ENCODE data around the gene C6orf62. TPM values are rescaled to one million over a fixed set of nuclear protein-coding genes. Genes with fewer than 3 reads are reported as not detected.
A peak's percentile ranks its signal among the peaks of the same experiment; 100 is the strongest.
"Not testable (repeated sequence)": the region's sequence is repeated elsewhere in the genome, so short reads cannot be mapped to it uniquely, and the experiment has no call there.

C6orf62 gene
- total RNA-seq, 2 experiments from 2014 or later = 42.3 to 77.4 TPM

DNA sequence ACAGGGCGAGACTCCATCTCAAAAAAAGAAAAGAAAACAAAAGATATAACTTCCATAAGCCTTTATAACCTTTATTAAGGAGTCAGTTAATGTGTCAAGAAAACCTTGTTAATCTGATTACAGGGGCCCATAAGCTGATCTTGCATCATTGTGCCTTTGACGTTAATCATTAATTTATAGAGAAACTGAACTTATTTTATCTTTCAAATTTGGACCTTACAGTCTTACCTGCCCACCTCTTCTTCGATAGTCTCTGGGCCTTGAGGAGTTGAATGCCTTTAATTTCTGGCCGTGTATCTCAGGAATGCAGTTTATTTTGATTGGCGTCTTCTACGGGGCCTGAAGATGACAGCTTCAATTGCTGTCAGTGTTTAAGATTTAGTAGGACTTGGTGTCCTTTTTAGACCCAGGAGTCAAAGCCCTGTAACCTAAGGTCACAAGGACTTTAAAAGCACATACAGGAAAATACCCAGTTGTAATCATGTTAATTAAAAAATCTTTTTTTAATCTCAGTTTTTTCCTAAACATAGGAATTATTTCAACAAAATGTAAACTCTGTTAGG is 46.3 kb downstream of the C6orf62 start:
- H3K27ac ChIP-seq (ENCODE audit: low read depth, low read length, poor library complexity, severe bottlenecking) = no peak overlapping the region
- no TSS peak for BruUV-seq (replicated peaks)
- no peak overlapping the region for H3K4me3 ChIP-seq (ENCODE audit: low read depth, low read length, poor library complexity, severe bottlenecking)
- no peaks in the 10 kb centered on the region for H4K20me1 ChIP-seq (ENCODE audit: insufficient read depth, low read length)
- TF ChIP-seq CTCF (conservative IDR thresholded peaks at IDR 0.05; ENCODE audit: low read length) (no peak), EZH2phosphoT487 (IDR thresholded peaks at IDR 0.05; ENCODE audit: borderline replicate concordance, low read depth, low read length) (no peak)
- no peak overlapping the region for H3K4me2 ChIP-seq (ENCODE audit: low read length)
- CTCF ChIA-PET (ENCODE audit: unreplicated experiment) = no interaction called here
- no peak for DNase-seq (ENCODE audit: low spot score)
- H3K9me3 ChIP-seq (ENCODE audit: low read length) = peaks cover 39% of the 10 kb centered on the region
- H3K79me2 ChIP-seq (ENCODE audit: insufficient read depth, low read depth, low read length) = no peaks in the 10 kb centered on the region
- H3K4me1 ChIP-seq (ENCODE audit: insufficient read depth, low read length, poor library complexity, severe bottlenecking) = peaks cover 4% of the 10 kb centered on the region
- H3K36me3 ChIP-seq (ENCODE audit: insufficient read depth, low read length) = peaks cover 3% of the 10 kb centered on the region; the same call in 1 of the 2 replicates
- intact Hi-C loops (cut with micrococcal nuclease; ENCODE audit: unreplicated experiment) = no loop called here
- no peaks in the 10 kb centered on the region for H3K9me2 ChIP-seq (ENCODE audit: insufficient read depth, low read length)
- H2AFZ ChIP-seq (ENCODE audit: low read length) = no peak overlapping the region
- POLR2A ChIA-PET = interaction anchor here (1.1 kb wide), 1 partner anchor 474 kb away, joined by 4 read pairs; no protein-coding TSS in a partner anchor

- H3K27ac ChIP-seq (ENCODE audit: low read depth, low read length, poor library complexity, severe bottlenecking); DNase-seq (ENCODE audit: low spot score); H3K36me3 ChIP-seq (ENCODE audit: insufficient read depth, low read length); POLR2A ChIA-PET; H3K79me2 ChIP-seq (ENCODE audit: insufficient read depth, low read depth, low read length); H3K4me3 ChIP-seq (ENCODE audit: low read depth, low read length, poor library complexity, severe bottlenecking); BruUV-seq (replicated peaks); intact Hi-C loops (cut with micrococcal nuclease; ENCODE audit: unreplicated experiment); CTCF ChIA-PET (ENCODE audit: unreplicated experiment); H3K9me2 ChIP-seq (ENCODE audit: insufficient read depth, low read length); H2AFZ ChIP-seq (ENCODE audit: low read length); H3K4me2 ChIP-seq (ENCODE audit: low read length); H3K4me1 ChIP-seq (ENCODE audit: insufficient read depth, low read length, poor library complexity, severe bottlenecking); H4K20me1 ChIP-seq (ENCODE audit: insufficient read depth, low read length): not testable (repeated sequence)
- H3K9me3 ChIP-seq (ENCODE audit: low read length) = peaks cover 39% of the 10 kb centered on the region
Observed at GRCh38 chr6:24671077-24671476, 47.9 kb downstream of the C6orf62 start.

- H3K27ac ChIP-seq (ENCODE audit: low read depth, low read length, poor library complexity, severe bottlenecking); H2AFZ ChIP-seq (ENCODE audit: low read length); intact Hi-C loops (cut with micrococcal nuclease; ENCODE audit: unreplicated experiment); H4K20me1 ChIP-seq (ENCODE audit: insufficient read depth, low read length); H3K9me2 ChIP-seq (ENCODE audit: insufficient read depth, low read length); H3K36me3 ChIP-seq (ENCODE audit: insufficient read depth, low read length); BruUV-seq (replicated peaks); POLR2A ChIA-PET; H3K4me3 ChIP-seq (ENCODE audit: low read depth, low read length, poor library complexity, severe bottlenecking); H3K4me2 ChIP-seq (ENCODE audit: low read length); CTCF ChIA-PET (ENCODE audit: unreplicated experiment); DNase-seq (ENCODE audit: low spot score): not testable (repeated sequence)
- H3K9me3 ChIP-seq (ENCODE audit: low read length) = peaks cover 39% of the 10 kb centered on the region
- H3K4me1 ChIP-seq (ENCODE audit: insufficient read depth, low read length, poor library complexity, severe bottlenecking) = peaks cover 11% of the 10 kb centered on the region
- peaks cover 11% of the 10 kb centered on the region for H3K79me2 ChIP-seq (ENCODE audit: insufficient read depth, low read depth, low read length)
Observed at GRCh38 chr6:24670492-24670891, 48.5 kb downstream of the C6orf62 start.

GRCh38 chr6:24668997-24669361 is 50.0 kb downstream of the C6orf62 start:
- H3K27ac ChIP-seq (ENCODE audit: low read depth, low read length, poor library complexity, severe bottlenecking) = no peak overlapping the region
- ChIA-PET POLR2A (no interaction called here), CTCF (ENCODE audit: unreplicated experiment) (no interaction called here)
- H3K4me3 ChIP-seq (ENCODE audit: low read depth, low read length, poor library complexity, severe bottlenecking) = no peak overlapping the region
- peaks cover 35% of the 10 kb centered on the region for H3K9me3 ChIP-seq (ENCODE audit: low read length)
- peaks cover 26% of the 10 kb centered on the region for H3K79me2 ChIP-seq (ENCODE audit: insufficient read depth, low read depth, low read length)
- no TSS peak for BruUV-seq (replicated peaks)
- H3K4me1 ChIP-seq (ENCODE audit: insufficient read depth, low read length, poor library complexity, severe bottlenecking) = peaks cover 25% of the 10 kb centered on the region
- no peak overlapping the region for H3K4me2 ChIP-seq (ENCODE audit: low read length)
- no peaks in the 10 kb centered on the region for H3K9me2 ChIP-seq (ENCODE audit: insufficient read depth, low read length)
- intact Hi-C loops (cut with micrococcal nuclease; ENCODE audit: unreplicated experiment) = no loop called here
- no peak overlapping the region for H2AFZ ChIP-seq (ENCODE audit: low read length)
- TF ChIP-seq CTCF (conservative IDR thresholded peaks at IDR 0.05; ENCODE audit: low read length) (no peak), EZH2phosphoT487 (IDR thresholded peaks at IDR 0.05; ENCODE audit: borderline replicate concordance, low read depth, low read length) (no peak)
- no peak for DNase-seq (ENCODE audit: low spot score)
- peaks cover 16% of the 10 kb centered on the region for H3K36me3 ChIP-seq (ENCODE audit: insufficient read depth, low read length)
- peaks cover 12% of the 10 kb centered on the region; the same call in 1 of the 2 replicates for H4K20me1 ChIP-seq (ENCODE audit: insufficient read depth, low read length)

DNA sequence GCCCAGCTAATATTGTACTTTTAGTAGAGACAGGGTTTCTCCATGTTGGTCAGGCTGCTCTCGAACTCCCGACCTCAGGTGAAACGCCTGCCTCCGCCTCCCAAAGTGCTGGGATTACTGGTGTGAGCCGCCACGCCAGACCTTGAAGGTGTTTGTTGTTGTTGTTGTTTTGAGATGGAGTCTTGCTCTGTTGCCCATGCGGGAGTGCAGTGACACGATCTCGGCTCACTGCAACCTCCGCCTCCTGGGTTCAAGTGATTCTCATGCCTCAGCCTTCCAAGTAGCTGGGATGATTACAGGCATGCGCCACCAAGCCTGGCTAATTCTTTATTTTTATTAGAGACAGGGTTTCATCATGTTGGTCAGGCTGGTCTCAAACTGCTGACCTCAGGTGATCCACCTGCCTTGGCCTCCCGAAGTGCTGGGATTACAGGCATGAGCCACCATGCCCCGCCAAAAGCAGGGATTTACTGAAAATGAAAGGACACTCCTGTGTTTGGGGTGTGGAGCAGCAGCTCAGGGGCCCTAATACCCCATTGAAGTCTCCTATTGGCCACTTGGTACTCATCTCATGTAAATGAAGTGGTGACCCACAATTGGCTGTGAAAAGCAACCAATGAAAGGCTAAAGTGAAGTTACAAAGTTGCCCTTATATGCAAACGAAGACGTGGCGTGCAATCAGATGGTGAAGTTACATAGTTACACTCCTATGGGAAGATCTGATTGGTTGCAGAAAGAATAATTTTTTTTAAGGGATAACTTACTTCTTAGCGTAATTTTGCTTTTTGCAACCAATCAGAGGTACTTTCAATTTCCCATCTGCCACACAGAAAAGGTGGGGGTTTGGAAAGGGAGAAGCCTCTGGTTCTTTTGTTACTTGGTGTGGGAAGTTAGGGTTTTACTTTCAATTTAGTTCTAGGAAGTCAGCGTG is 50.6 kb downstream of the C6orf62 start:
- POLR2A ChIA-PET; DNase-seq (ENCODE audit: low spot score); H3K27ac ChIP-seq (ENCODE audit: low read depth, low read length, poor library complexity, severe bottlenecking); H2AFZ ChIP-seq (ENCODE audit: low read length); intact Hi-C loops (cut with micrococcal nuclease; ENCODE audit: unreplicated experiment); CTCF ChIA-PET (ENCODE audit: unreplicated experiment); BruUV-seq (replicated peaks); H3K9me2 ChIP-seq (ENCODE audit: insufficient read depth, low read length): not testable (repeated sequence)
- peaks cover 12% of the 10 kb centered on the region; the same call in 1 of the 2 replicates for H4K20me1 ChIP-seq (ENCODE audit: insufficient read depth, low read length)
- peaks cover 25% of the 10 kb centered on the region for H3K4me1 ChIP-seq (ENCODE audit: insufficient read depth, low read length, poor library complexity, severe bottlenecking)
- H3K9me3 ChIP-seq (ENCODE audit: low read length) = peaks cover 28% of the 10 kb centered on the region; the same call in 1 of the 2 replicates
- peak overlapping the region; percentile 98 for H3K4me3 ChIP-seq (ENCODE audit: low read depth, low read length, poor library complexity, severe bottlenecking)
- peak overlapping the region; percentile 89; the same call in 1 of the 2 replicates for H3K4me2 ChIP-seq (ENCODE audit: low read length)
- H3K36me3 ChIP-seq (ENCODE audit: insufficient read depth, low read length) = peaks cover 22% of the 10 kb centered on the region
- peaks cover 29% of the 10 kb centered on the region for H3K79me2 ChIP-seq (ENCODE audit: insufficient read depth, low read depth, low read length)
